IPS DF 6.9 (cell line): ENCODE results near the gene CLEC4G.

ENCODE experiments used
- DNase-seq: peaks from one replicate; pipeline ENCODE4 v3.0.0-alpha.2; 2013; ENCODE audit warnings: low read depth, low spot score
- H3K27ac ChIP-seq: one replicate; pipeline ENCODE4 v1.5.1; 2013; ENCODE audit warnings: low read length, control low read depth
- H3K27me3 ChIP-seq: 2 replicates; pipeline ENCODE4 v1.6.1; 2013; ENCODE audit warnings: mild to moderate bottlenecking, low read length; ENCODE audit not compliant: control insufficient read depth, insufficient read depth
- H3K36me3 ChIP-seq: 2 replicates; pipeline ENCODE4 v1.6.1; 2013; ENCODE audit warnings: low read length; ENCODE audit not compliant: control insufficient read depth, insufficient read depth
- H3K4me1 ChIP-seq: 2 replicates; pipeline ENCODE4 v1.6.1; 2013; ENCODE audit warnings: low read length; ENCODE audit not compliant: control insufficient read depth, insufficient read depth
- H3K4me3 ChIP-seq: 2 replicates; pipeline ENCODE4 v1.5.1; 2013; ENCODE audit warnings: mild to moderate bottlenecking, low read length
- H3K9me3 ChIP-seq: 2 replicates; pipeline ENCODE4 v1.6.1; 2013; ENCODE audit warnings: low read length, inconsistent platforms; ENCODE audit not compliant: control insufficient read depth, insufficient read depth
- WGBS: extraction: QIAGEN DNeasy Blood & Tissue Kit; methylation state at CpG from one replicate; pipeline ENCODE4 v1.1.7; 2013; ENCODE audit warnings: mixed read lengths, missing lambda C conversion rate; ENCODE audit not compliant: insufficient read length, insufficient coverage; 5-methylcytosine and 5-hydroxymethylcytosine counted together

Gene CLEC4G

GRCh38 chr19:7681340-7682174 lies 50.4 kb downstream of the CLEC4G start:
- peaks cover 6% of the 10 kb centered on the region for H3K4me1 ChIP-seq
- H3K36me3 ChIP-seq, result peaks cover 9% of the 10 kb centered on the region
- H3K27ac ChIP-seq, result no peak overlapping the region
- peak; percentile 66 for DNase-seq
- no peaks in the 10 kb centered on the region for H3K9me3 ChIP-seq
- H3K27me3 ChIP-seq, result no peaks in the 10 kb centered on the region
- no CpG with 5 or more reads among the region's 43 CpGs for WGBS
- peak overlapping the region; percentile 87 for H3K4me3 ChIP-seq

- peaks cover 6% of the 10 kb centered on the region for H3K4me1 ChIP-seq
- peaks cover 9% of the 10 kb centered on the region for H3K36me3 ChIP-seq
- no peaks in the 10 kb centered on the region for H3K27me3 ChIP-seq
- H3K4me3 ChIP-seq, result peak within 1 kb of the TSS; percentile 87
- WGBS, result no CpG with 5 or more reads among the region's 79 CpGs
- no peak within 1 kb of the TSS for H3K27ac ChIP-seq
- no peaks in the 10 kb centered on the region for H3K9me3 ChIP-seq
- no peak for DNase-seq
These were observed 51.1 kb downstream of the CLEC4G start, which contains the start of gene TRAPPC5 for GRCh38 chr19:7680606-7681339. TRAPPC5 (plus strand) TSS chr19:7680833; CDS start chr19:7682254, 1,421 bp downstream.

- H3K4me3 ChIP-seq, result peak overlapping the region; percentile 87; the same call in 1 of the 2 replicates
- peaks cover 6% of the 10 kb centered on the region for H3K4me1 ChIP-seq
- H3K27me3 ChIP-seq, result no peaks in the 10 kb centered on the region
- H3K36me3 ChIP-seq, result peaks cover 9% of the 10 kb centered on the region
- WGBS, result no CpG with 5 or more reads among the region's 22 CpGs
- DNase-seq, result no peak
- no peaks in the 10 kb centered on the region for H3K9me3 ChIP-seq
- no peak overlapping the region for H3K27ac ChIP-seq
These were observed 51.9 kb downstream of the CLEC4G start for GRCh38 chr19:7679771-7680605.

- no peak overlapping the region for H3K4me3 ChIP-seq
- no peaks in the 10 kb centered on the region for H3K9me3 ChIP-seq
- DNase-seq, result no peak
- H3K36me3 ChIP-seq, result peaks cover 9% of the 10 kb centered on the region
- H3K27ac ChIP-seq, result no peak overlapping the region
- WGBS, result 100% methylated on average over 6 of the region's 30 CpGs
- H3K27me3 ChIP-seq, result no peaks in the 10 kb centered on the region
- H3K4me1 ChIP-seq, result peaks cover 6% of the 10 kb centered on the region
These were observed 52.7 kb downstream of the CLEC4G start for GRCh38 chr19:7678971-7679751.
